Measurements from ENCODE around the gene ZNF10. TPM values are rescaled to one million over a fixed set of nuclear protein-coding genes. Genes with fewer than 3 reads are reported as not detected.

ZNF10 gene
- total and polyA plus RNA-seq, 12 donors: 3.5 to 25.2 (median 10.8) TPM

DNA sequence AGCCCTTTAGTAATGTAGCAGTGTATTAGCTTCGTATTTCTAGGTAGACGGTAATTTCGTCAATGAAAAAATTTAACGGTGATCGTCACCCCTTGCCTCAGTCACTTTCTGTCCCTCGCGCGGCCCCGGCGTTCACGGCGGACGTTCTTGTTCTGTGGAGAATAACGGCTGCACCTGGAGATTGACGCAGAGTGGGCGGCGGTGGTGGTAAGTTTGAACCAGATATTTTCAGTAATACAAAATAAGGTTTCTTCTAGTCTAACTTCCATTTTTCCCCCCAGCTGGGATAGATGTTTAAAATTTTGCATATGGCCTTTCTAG, 341 bp downstream of the ZNF10 start:
- Histone ChIP-seq H3K27me3 (no peaks in the 10 kb centered on the region), H3K27ac (peak overlapping the region; percentile 75 to 97 (median 91)), H3K9me3 (replicated peaks in 1 of 3) (peaks cover 0 to 38% (median 4%) of the 10 kb centered on the region in 3 donors), H3K4me1 (replicated peaks in 1 of 2) (peaks cover 8 to 12% of the 10 kb centered on the region in 2 donors), H3K36me3 (replicated peaks in 1 of 2) (no peaks in the 10 kb centered on the region), H3K4me3 (peak overlapping the region in 3 of 4 donors; percentile 28 to 76 (median 52))
- intact Hi-C loops (cut with DNase I): no loop called here
- WGBS, 4 donors: 0 to 1% (median 1%) methylated on average over 17 of the region's 17 CpGs
- TF ChIP-seq CTCF (IDR thresholded peaks at IDR 0.05): no peak
- no peak for TF ChIP-seq POLR2A (IDR thresholded peaks at IDR 0.05)
- DNase-seq: peak; percentile 28 to 84 (median 51)

DNA sequence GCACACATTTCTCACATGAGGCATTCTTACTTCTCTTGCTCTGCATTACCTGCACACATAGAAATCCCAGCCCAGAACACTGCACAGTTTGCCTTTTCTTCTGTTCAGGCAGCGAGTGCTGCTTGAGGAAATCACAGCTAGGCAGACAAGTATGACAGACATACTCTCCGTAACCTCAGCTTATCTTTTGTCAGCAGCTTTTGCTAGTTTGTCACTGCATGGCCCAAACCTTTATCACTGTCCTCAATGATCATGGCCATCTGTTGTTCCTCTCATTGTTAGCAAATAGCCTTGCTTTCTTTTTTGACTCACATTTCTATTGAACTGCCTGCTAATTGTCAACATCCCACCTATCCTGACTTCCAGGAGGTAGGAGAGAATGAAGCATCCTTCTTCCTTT, 5.3 kb downstream of the ZNF10 start:
- H3K36me3 ChIP-seq (replicated peaks in 1 of 2): no peaks in the 10 kb centered on the region
- TF ChIP-seq POLR2A (IDR thresholded peaks at IDR 0.05): no peak
- TF ChIP-seq CTCF (IDR thresholded peaks at IDR 0.05): no peak
- 96 to 100% (median 98%) methylated on average over 2 of the region's 2 CpGs for WGBS, 4 donors
- peaks cover 4 to 46% (median 6%) of the 10 kb centered on the region in 3 donors for H3K9me3 ChIP-seq (replicated peaks in 1 of 3)
- H3K27me3 ChIP-seq: no peaks in the 10 kb centered on the region
- DNase-seq: no peak
- peaks cover 8 to 12% of the 10 kb centered on the region in 2 donors for H3K4me1 ChIP-seq (replicated peaks in 1 of 2)
- H3K4me3 ChIP-seq: no peak overlapping the region
- no peak overlapping the region for H3K27ac ChIP-seq
- intact Hi-C loops (cut with DNase I): no loop called here

DNA sequence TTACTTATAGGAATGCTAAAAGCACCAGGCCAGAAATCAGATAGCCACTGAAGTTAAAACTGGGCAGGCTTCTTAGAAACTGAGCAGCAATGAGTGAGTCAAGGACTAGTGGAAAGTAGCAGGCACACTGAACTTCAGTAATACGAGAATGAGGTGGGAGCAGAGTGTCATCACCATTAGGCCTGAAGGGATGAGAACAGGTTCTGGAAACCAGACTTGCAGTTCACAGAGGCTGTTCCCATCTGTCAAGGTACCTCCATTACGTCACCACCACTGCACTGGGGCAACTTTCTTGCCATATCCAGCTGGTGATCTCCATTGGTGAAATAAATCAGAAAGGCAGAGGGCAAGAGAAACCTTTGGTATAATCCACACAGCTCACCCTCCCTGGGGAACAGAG, 15.6 kb downstream of the ZNF10 start:
- peaks cover 0 to 65% (median 22%) of the 10 kb centered on the region in 3 donors for H3K9me3 ChIP-seq (replicated peaks in 1 of 3)
- H3K36me3 ChIP-seq (replicated peaks in 1 of 2): peaks cover 0 to 34% of the 10 kb centered on the region in 2 donors
- no peaks in the 10 kb centered on the region for H3K27me3 ChIP-seq
- WGBS, 4 donors: 97 to 100% (median 98%) methylated on average over 2 of the region's 2 CpGs
- TF ChIP-seq POLR2A (IDR thresholded peaks at IDR 0.05): no peak
- TF ChIP-seq CTCF (IDR thresholded peaks at IDR 0.05): no peak
- DNase-seq: no peak
- no peaks in the 10 kb centered on the region for H3K4me1 ChIP-seq (replicated peaks in 1 of 2)
- no peak overlapping the region for H3K27ac ChIP-seq
- no peak overlapping the region for H3K4me3 ChIP-seq
- intact Hi-C loops (cut with DNase I): no loop called here

GRCh38 chr12:133156125-133156690, 25.8 kb downstream of the ZNF10 start:
- H3K27ac ChIP-seq: no peak overlapping the region
- intact Hi-C loops (cut with DNase I): no loop called here
- H3K9me3 ChIP-seq (replicated peaks in 1 of 3): peaks cover 11 to 99% (median 47%) of the 10 kb centered on the region in 3 donors
- no peaks in the 10 kb centered on the region for H3K4me1 ChIP-seq (replicated peaks in 1 of 2)
- H3K36me3 ChIP-seq (replicated peaks in 1 of 2): peaks cover 0 to 41% of the 10 kb centered on the region in 2 donors
- no peaks in the 10 kb centered on the region for H3K27me3 ChIP-seq
- WGBS, 4 donors: 95 to 100% (median 96%) methylated on average over 2 of the region's 2 CpGs
- DNase-seq: no peak
- H3K4me3 ChIP-seq: peak overlapping the region in 1 of 4 donors; percentile 5
- TF ChIP-seq CTCF (IDR thresholded peaks at IDR 0.05) (no peak), POLR2A (IDR thresholded peaks at IDR 0.05) (no peak)
